ENCODE data around the gene GPLD1.

Gene GPLD1

DNA sequence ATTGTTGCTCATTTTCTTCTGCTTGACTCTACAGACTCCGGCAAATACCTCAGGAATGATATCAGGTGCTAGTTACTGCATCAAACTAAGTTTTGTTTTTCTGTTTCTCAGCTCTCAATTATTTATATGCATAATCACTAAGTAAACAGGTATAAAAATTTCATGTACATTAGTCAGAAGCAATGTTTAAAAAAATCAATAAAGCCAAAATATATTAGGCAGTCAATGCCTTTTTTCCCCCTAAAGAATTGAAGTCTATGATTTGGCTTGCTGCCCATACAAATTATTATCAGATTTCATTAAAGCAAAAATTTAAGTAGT is 107.2 kb downstream of the GPLD1 start:
- no peak for DNase-seq (ENCODE audit: low read depth)

DNA sequence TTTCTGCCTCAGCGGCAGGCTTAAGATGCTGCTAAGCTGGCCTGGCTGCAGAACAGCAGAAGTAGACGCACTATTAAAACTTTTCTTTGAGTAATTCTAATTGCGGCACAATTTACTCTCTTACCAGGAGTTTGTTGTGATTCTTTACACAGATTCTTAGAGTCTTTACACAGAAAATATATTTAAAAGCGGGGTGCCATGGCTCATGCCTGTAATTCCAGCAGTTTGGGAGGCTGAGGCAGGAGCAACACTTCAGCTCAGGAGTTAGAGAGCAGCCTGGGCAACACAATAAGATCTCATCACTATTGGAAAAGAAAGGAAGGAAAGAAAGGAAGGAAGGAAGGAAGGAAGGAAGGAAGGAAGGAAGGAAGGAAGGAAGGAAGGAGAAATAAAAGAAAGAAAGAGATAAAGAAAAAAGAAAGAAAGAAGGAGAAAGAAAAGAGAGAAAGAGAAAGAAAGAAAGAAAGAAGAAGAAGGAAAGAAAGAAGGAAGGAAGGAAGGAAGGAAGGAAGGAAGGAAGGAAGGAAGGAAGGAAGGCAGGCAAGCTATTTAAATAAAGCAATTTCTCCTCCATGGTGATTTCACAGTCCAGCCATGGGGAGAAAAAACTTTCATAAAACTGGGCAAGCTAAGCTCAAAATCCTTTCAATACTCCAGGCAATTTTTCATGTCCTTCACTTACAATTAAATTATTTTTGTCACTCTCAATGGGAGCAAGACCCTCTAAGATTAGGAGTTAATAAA is 107.7 kb downstream of the GPLD1 start:
- no peak for DNase-seq (ENCODE audit: low read depth)

- no peak for DNase-seq (ENCODE audit: low read depth)
Observed at GRCh38 chr6:24378473-24379097, 110.8 kb downstream of the GPLD1 start.
